H1 (cell line): ENCODE data around the gene VGF. TPM values are rescaled to one million over a fixed set of nuclear protein-coding genes. Genes with fewer than 3 reads are reported as not detected.
A peak's percentile ranks its signal among the peaks of the same experiment; 100 is the strongest.

Source experiments
- CBX8 ChIP-seq: fragments of 300-800, 300-1000 bp; sonication (generic); IDR thresholded peaks from 2 replicates; pipeline ENCODE4 v1.7.1; 2016; ENCODE audit warnings: low read depth, low read length, borderline replicate concordance
- CHD7 ChIP-seq: fragments of 300-600 bp; sonication (generic); IDR thresholded peaks from 2 replicates; pipeline ENCODE4 v1.7.1; 2012; ENCODE audit warnings: low read length, moderate library complexity, mild to moderate bottlenecking, inconsistent platforms; ENCODE audit not compliant: insufficient replicate concordance
- CREB1 ChIP-seq: IDR thresholded peaks from 2 replicates; pipeline ENCODE4 v1.6.1; 2012; ENCODE audit warnings: inconsistent platforms
- HDAC6 ChIP-seq: IDR thresholded peaks from one replicate; pipeline ENCODE4 v1.7.1; 2012; ENCODE audit warnings: low read depth, mild to moderate bottlenecking, inconsistent platforms, low read length, moderate library complexity
- JUN ChIP-seq: IDR thresholded peaks from 2 replicates; pipeline ENCODE4 v1.6.1; 2011; ENCODE audit warnings: low read depth, mild to moderate bottlenecking, improper control_type of control experiment, low read length
- JUND ChIP-seq: IDR thresholded peaks from 2 replicates; pipeline ENCODE4 v1.6.1; 2011; ENCODE audit warnings: mild to moderate bottlenecking, improper control_type of control experiment, low read length
- POLR2A ChIP-seq, 2 experiments: IDR thresholded peaks; 1 replicate in 1 of 2; 2 replicates in 1 of 2; pipeline ENCODE4 v1.6.1; 2011; ENCODE audit warnings: low read depth in 2 of 2, low read length in 2 of 2, mild to moderate bottlenecking in 2 of 2; ENCODE audit errors: control extremely low read depth in 1 of 2
- RAD21 ChIP-seq, 2 experiments: IDR thresholded peaks in 1 of 2; conservative IDR thresholded peaks in 1 of 2; 2 replicates each; pipeline ENCODE4 v1.6.1; 2011; ENCODE audit warnings: low read depth in 2 of 2, low read length in 2 of 2, improper control_type of control experiment in 1 of 2, inconsistent platforms in 1 of 2, mild to moderate bottlenecking in 1 of 2, moderate library complexity in 1 of 2
- RFX5 ChIP-seq: IDR thresholded peaks from 2 replicates; pipeline ENCODE4 v1.6.1; 2011; ENCODE audit warnings: low read depth, low read length, improper control_type of control experiment, borderline replicate concordance
- USF2 ChIP-seq: IDR thresholded peaks from 2 replicates; pipeline ENCODE4 v1.6.1; 2011; ENCODE audit warnings: low read length, improper control_type of control experiment
- polyA plus RNA-seq, 7 experiments: library from polyadenylated mRNA; depleted of rRNA in 3 of 7; stranded (reverse) in 5 of 7; unstranded in 2 of 7; fragments of >200 nt in 5 of 7; fragments of 200-250 nt in 2 of 7; gene quantifications; 1 replicate in 5 of 7; 2 replicates in 1 of 7; 4 replicates in 1 of 7; pipeline versions ENCODE4 v1.2.1 to v1.2.3, GENCODE V29; 2011 to 2013; ENCODE audit warnings: missing spikeins in 2 of 7, mixed read lengths in 2 of 7
- total RNA-seq: library from RNA; stranded (reverse); fragmentation: NEBNext Ultra II Directional; extraction: Animal tissue kit (Norgen Biotek cat#: 25700); gene quantifications from 2 replicates; pipeline ENCODE4 v1.2.1, GENCODE V29; 2021

The VGF gene
- total and polyA plus RNA-seq, 2 of the 8 experiments (the other 6 are each of a cell fraction or from before 2014, with no cell fraction given) = 1.6 to 7.0 TPM

DNA sequence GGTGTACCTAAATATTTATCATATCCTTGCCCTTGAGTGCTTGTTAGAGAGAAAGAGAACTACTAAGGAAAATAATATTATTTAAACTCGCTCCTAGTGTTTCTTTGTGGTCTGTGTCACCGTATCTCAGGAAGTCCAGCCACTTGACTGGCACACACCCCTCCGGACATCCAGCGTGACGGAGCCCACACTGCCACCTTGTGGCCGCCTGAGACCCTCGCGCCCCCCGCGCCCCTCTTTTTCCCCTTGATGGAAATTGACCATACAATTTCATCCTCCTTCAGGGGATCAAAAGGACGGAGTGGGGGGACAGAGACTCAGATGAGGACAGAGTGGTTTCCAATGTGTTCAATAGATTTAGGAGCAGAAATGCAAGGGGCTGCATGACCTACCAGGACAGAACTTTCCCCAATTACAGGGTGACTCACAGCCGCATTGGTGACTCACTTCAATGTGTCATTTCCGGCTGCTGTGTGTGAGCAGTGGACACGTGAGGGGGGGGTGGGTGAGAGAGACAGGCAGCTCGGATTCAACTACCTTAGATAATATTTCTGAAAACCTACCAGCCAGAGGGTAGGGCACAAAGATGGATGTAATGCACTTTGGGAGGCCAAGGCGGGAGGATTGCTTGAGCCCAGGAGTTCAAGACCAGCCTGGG lies 27.0 kb downstream of the VGF start (continued):
- TF ChIP-seq CHD7 (no peak), JUN (peak; percentile 61; the same call in 1 of the 2 replicates), POLR2A (IDR thresholded peaks at IDR 0.05; ENCODE audit: control extremely low read depth in 1 of 2, low read depth in 2 of 2, low read length in 2 of 2) (no peak), JUND (peak; percentile 90), USF2 (0 out of 2 replicates have a peak, but pooled peaks have one; percentile 17), CBX8 (no peak), HDAC6 (no peak), CREB1 (0 out of 2 replicates have a peak, but pooled peaks have one; percentile 39), RFX5 (no peak), RAD21 (IDR thresholded peaks at IDR 0.05 in 1 of 2, conservative IDR thresholded peaks at IDR 0.05 in 1 of 2; ENCODE audit: low read depth in 2 of 2, low read length in 2 of 2) (peak; percentile 60 to 69)
